Breast epithelium (tissue), 3 donors: ENCODE results near the gene TCEAL4.

ENCODE experiments used
- POLR2A ChIP-seq: fragments of 450-650 bp; IDR thresholded peaks from one replicate; pipeline ENCODE4 v1.6.1; 2016; ENCODE audit warnings: antibody characterized with exemption, mild to moderate bottlenecking, moderate library complexity
- POLR2AphosphoS5 ChIP-seq, 3 donors: sonication (generic); formaldehyde crosslinking; IDR thresholded peaks; one replicate each; pipeline ENCODE4 v1.6.1; 2017; ENCODE audit warnings: antibody characterized with exemption in 3 of 3
- TF ChIP-seq, protein P1 (sequence below), 3 donors: fragments of 450-650 bp; IDR thresholded peaks; one replicate each; pipeline ENCODE4 v1.5.1; 2016 to 2017; ENCODE audit warnings: antibody characterized with exemption in 3 of 3, mild to moderate bottlenecking in 3 of 3, moderate library complexity in 3 of 3

DNA sequence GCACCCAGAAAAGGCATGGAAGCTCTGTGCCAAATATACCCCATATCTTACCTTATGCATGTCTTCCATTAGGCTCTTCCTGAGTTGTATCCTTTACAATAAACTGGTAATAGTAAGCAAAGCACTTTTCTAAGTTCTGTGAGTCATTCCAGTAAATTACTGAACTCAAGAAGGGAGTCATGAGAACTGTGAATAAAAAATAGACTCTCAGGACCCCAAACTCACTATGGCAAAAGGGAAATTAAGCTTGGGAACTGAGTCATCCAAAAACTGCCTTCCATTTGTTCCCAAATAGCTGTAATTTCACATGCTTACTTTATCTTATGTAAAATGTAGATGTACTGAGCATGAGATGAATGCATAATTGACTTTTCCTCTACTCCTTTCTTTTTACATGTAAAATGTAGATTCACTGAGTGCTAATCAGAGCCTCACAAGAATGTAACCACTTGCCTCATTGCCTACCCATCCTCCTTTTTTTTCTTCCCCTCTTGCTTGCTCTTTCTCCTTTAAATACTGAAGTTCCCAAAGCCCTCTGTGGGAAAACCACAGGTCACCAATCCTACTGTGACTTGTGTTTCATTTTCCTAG is 30.6 kb downstream of the TCEAL4 start:
- TF ChIP-seq, protein P1, sequence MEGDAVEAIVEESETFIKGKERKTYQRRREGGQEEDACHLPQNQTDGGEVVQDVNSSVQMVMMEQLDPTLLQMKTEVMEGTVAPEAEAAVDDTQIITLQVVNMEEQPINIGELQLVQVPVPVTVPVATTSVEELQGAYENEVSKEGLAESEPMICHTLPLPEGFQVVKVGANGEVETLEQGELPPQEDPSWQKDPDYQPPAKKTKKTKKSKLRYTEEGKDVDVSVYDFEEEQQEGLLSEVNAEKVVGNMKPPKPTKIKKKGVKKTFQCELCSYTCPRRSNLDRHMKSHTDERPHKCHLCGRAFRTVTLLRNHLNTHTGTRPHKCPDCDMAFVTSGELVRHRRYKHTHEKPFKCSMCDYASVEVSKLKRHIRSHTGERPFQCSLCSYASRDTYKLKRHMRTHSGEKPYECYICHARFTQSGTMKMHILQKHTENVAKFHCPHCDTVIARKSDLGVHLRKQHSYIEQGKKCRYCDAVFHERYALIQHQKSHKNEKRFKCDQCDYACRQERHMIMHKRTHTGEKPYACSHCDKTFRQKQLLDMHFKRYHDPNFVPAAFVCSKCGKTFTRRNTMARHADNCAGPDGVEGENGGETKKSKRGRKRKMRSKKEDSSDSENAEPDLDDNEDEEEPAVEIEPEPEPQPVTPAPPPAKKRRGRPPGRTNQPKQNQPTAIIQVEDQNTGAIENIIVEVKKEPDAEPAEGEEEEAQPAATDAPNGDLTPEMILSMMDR (IDR thresholded peaks at IDR 0.05): no peak
- TF ChIP-seq POLR2A: no peak
- no peak for TF ChIP-seq POLR2AphosphoS5 (IDR thresholded peaks at IDR 0.05)
